Endothelial cell of umbilical vein (primary cell): ENCODE measurements around the gene QSOX2. TPM values are rescaled to one million over a fixed set of nuclear protein-coding genes. Genes with fewer than 3 reads are reported as not detected.

Source experiments
- BruUV-seq: library from RNA; stranded (reverse); fragments of 400-500 nt; replicated peaks from 2 replicates; lab custom pipeline; 2021; lab: Mats Ljungman, UMichigan
- CTCF ChIA-PET: fragments of 300-600, 350-600 bp; sonication (Branson Sonifier 250); formaldehyde crosslinking; loops from one replicate; lab custom pipeline; 2021; ENCODE audit warnings: antibody characterized with exemption, inconsistent platforms; lab: Charles Lee
- POLR2A ChIA-PET: fragments of 300-600, 350-600 bp; sonication (Branson Sonifier 250); formaldehyde crosslinking; loops from one replicate; lab custom pipeline; 2021; ENCODE audit warnings: antibody characterized with exemption, inconsistent platforms; lab: Charles Lee
- DNase-seq: peaks from one replicate; pipeline ENCODE4 v3.0.0-alpha.2; 2011; ENCODE audit warnings: low read depth, low spot score
- FAIRE-seq: peaks from 2 replicates; lab custom pipeline; 2011; peaks lifted over from hg19 to GRCh38; lab: Jason Lieb, UNC
- H2AFZ ChIP-seq: 2 replicates; pipeline ENCODE4 v1.6.0; 2012; ENCODE audit warnings: low read depth, low read length, control low read depth, inconsistent platforms
- H3K27ac ChIP-seq: 2 replicates; pipeline ENCODE4 v1.5.1; 2011; ENCODE audit warnings: low read depth, mild to moderate bottlenecking, control low read depth, low read length, moderate library complexity; ENCODE audit not compliant: insufficient read depth
- H3K27me3 ChIP-seq, 2 experiments: 2 replicates each; pipeline versions ENCODE4 v1.6.0 to v1.6.1; 2011; ENCODE audit warnings: low read length in 2 of 2, mixed read lengths in 1 of 2; ENCODE audit not compliant: control insufficient read depth in 2 of 2, insufficient read depth in 2 of 2
- H3K36me3 ChIP-seq, 2 experiments: 2 replicates in 1 of 2; 3 replicates in 1 of 2; pipeline ENCODE4 v1.5.1; 2011; ENCODE audit warnings: low read length in 2 of 2, mild to moderate bottlenecking in 1 of 2, moderate library complexity in 1 of 2; ENCODE audit not compliant: control insufficient read depth in 2 of 2, insufficient read depth in 2 of 2; ENCODE audit errors: extremely low read depth in 1 of 2
- H3K4me1 ChIP-seq: 3 replicates; pipeline ENCODE4 v1.5.1; 2011; ENCODE audit warnings: mild to moderate bottlenecking, low read length; ENCODE audit not compliant: control insufficient read depth, insufficient read depth; ENCODE audit errors: extremely low read depth
- H3K4me2 ChIP-seq: 2 replicates; pipeline ENCODE4 v1.6.1; 2011; ENCODE audit warnings: low read length, control low read depth, mixed read lengths; ENCODE audit not compliant: insufficient read depth
- H3K4me3 ChIP-seq, 3 experiments: fragments of 200-600 bp in 1 of 3; sonication (generic), shearing (Covaris generic) in 1 of 3; replicated peaks in 1 of 3; 2 replicates each; pipeline ENCODE4 v1.5.1; 2011 to 2016; ENCODE audit warnings: control low read depth in 3 of 3, low read length in 3 of 3, mild to moderate bottlenecking in 2 of 3, inconsistent platforms in 1 of 3, low read depth in 1 of 3, moderate library complexity in 1 of 3; ENCODE audit not compliant: insufficient read depth in 1 of 3
- H3K79me2 ChIP-seq: 2 replicates; pipeline ENCODE4 v1.6.0; 2012; ENCODE audit warnings: low read length, inconsistent platforms; ENCODE audit not compliant: control insufficient read depth, insufficient read depth
- H3K9ac ChIP-seq: replicated peaks from 2 replicates; pipeline ENCODE3; 2011; ENCODE audit warnings: low read length, control low read depth; ENCODE audit not compliant: insufficient read depth; ENCODE audit errors: extremely low read depth
- H3K9me1 ChIP-seq: replicated peaks from 3 replicates; pipeline ENCODE4 v1.6.0; 2011; ENCODE audit warnings: mild to moderate bottlenecking, low read length; ENCODE audit not compliant: control insufficient read depth, insufficient read depth; ENCODE audit errors: extremely low read depth
- H3K9me3 ChIP-seq: replicated peaks from 2 replicates; pipeline ENCODE4 v1.5.1; 2012; ENCODE audit warnings: low read length, inconsistent platforms; ENCODE audit not compliant: control insufficient read depth, insufficient read depth
- H4K20me1 ChIP-seq: replicated peaks from 2 replicates; pipeline ENCODE3; 2011; ENCODE audit warnings: mild to moderate bottlenecking, low read length; ENCODE audit not compliant: control insufficient read depth, insufficient read depth; ENCODE audit errors: extremely low read depth
- CTCF ChIP-seq, 2 donors: IDR thresholded peaks; 1 replicate in 1 of 2; 2 replicates in 1 of 2; pipeline ENCODE4 v1.5.1; 2011; ENCODE audit warnings: low read length in 2 of 2, mild to moderate bottlenecking in 2 of 2, moderate library complexity in 2 of 2, control low read depth in 1 of 2, inconsistent platforms in 1 of 2, low read depth in 1 of 2; ENCODE audit not compliant: insufficient read depth in 1 of 2; ENCODE audit errors: extremely low read depth in 1 of 2
- EZH2 ChIP-seq: IDR thresholded peaks from 2 replicates; pipeline ENCODE4 v1.6.1; 2012; ENCODE audit warnings: borderline replicate concordance, low read depth, mild to moderate bottlenecking, moderate library complexity, low read length, inconsistent platforms; ENCODE audit not compliant: severe bottlenecking
- FOS ChIP-seq: IDR thresholded peaks from 2 replicates; pipeline ENCODE4 v1.6.1; 2011; ENCODE audit warnings: mild to moderate bottlenecking, low read length, moderate library complexity, borderline replicate concordance; ENCODE audit not compliant: insufficient read depth
- GATA2 ChIP-seq: IDR thresholded peaks from 2 replicates; pipeline ENCODE4 v1.7.0; 2011; ENCODE audit warnings: low read depth, mild to moderate bottlenecking, moderate library complexity, mixed read lengths, low read length; ENCODE audit not compliant: insufficient read length, insufficient read depth
- JUN ChIP-seq: IDR thresholded peaks from 2 replicates; pipeline ENCODE4 v1.6.1; 2011; ENCODE audit warnings: borderline replicate concordance, low read depth; ENCODE audit not compliant: insufficient read length, insufficient read depth
- MAX ChIP-seq: IDR thresholded peaks from 2 replicates; pipeline ENCODE4 v1.6.1; 2011; ENCODE audit not compliant: insufficient read depth, insufficient read length
- MYC ChIP-seq: IDR thresholded peaks from one replicate; pipeline ENCODE4 v1.6.1; 2011; ENCODE audit warnings: mild to moderate bottlenecking, low read depth, low read length
- POLR2A ChIP-seq: IDR thresholded peaks from 2 replicates; pipeline ENCODE4 v1.6.1; 2012; ENCODE audit warnings: low read depth, mild to moderate bottlenecking, control low read depth, low read length
- POLR2AphosphoS5 ChIP-seq: IDR thresholded peaks from 2 replicates; pipeline ENCODE4 v1.6.1; 2012; ENCODE audit warnings: low read depth, mild to moderate bottlenecking, control low read depth, low read length, moderate library complexity; ENCODE audit not compliant: insufficient read depth
- dilution Hi-C: fragments of 300-500 bp; cut with MboI; formaldehyde crosslinking; loops from one replicate; pipeline ENCODE4 v1.15.0; 2019; ENCODE audit warnings: low sequenced_read_pairs; ENCODE audit not compliant: extremely low pct_ligation_motif_present
- intact Hi-C: fragments of 100-400 bp; cut with micrococcal nuclease; formaldehyde crosslinking; loops from one replicate; pipeline ENCODE4 v1.10.0; 2022
- polyA plus RNA-seq, 4 experiments: library from polyadenylated mRNA; depleted of rRNA in 3 of 4; stranded (reverse) in 3 of 4; unstranded in 1 of 4; fragments of >200 nt; gene quantifications; 2 replicates each; pipeline versions ENCODE4 v1.2.1 to v1.2.3, GENCODE V29; 2011 to 2012; ENCODE audit warnings: missing spikeins in 1 of 4
- total RNA-seq: library from RNA; stranded (reverse); gene quantifications from 2 replicates; pipeline ENCODE4 v1.2.3, GENCODE V29; 2021

QSOX2 gene
- total and polyA plus RNA-seq, 2 donors (not counting 3 experiments of a cell fraction or from before 2014, with no cell fraction given): 16.4 to 23.4 TPM

- Histone ChIP-seq H4K20me1 (no peaks in the 10 kb centered on the region), H3K27ac (no peak overlapping the region), H3K4me3 (no peak overlapping the region), H3K4me2 (no peak overlapping the region), H3K36me3 (no peaks in the 10 kb centered on the region), H3K27me3 (peaks cover 0 to 6% of the 10 kb centered on the region in 2 experiments), H3K79me2 (peaks cover 14% of the 10 kb centered on the region), H2AFZ (no peak overlapping the region), H3K9me1 (no peaks in the 10 kb centered on the region), H3K9me3 (no peaks in the 10 kb centered on the region), H3K9ac (no peak overlapping the region), H3K4me1 (peaks cover 9% of the 10 kb centered on the region)
- no peak for TF ChIP-seq POLR2A
- TF ChIP-seq JUN: no peak
- TF ChIP-seq MYC: no peak
- TF ChIP-seq CTCF (IDR thresholded peaks at IDR 0.05; ENCODE audit: extremely low read depth in 1 of 2, insufficient read depth in 1 of 2, low read depth in 1 of 2, low read length in 2 of 2): no peak
- TF ChIP-seq MAX: no peak
- TF ChIP-seq GATA2: no peak
- no peak for TF ChIP-seq FOS
- TF ChIP-seq EZH2: no peak
- TF ChIP-seq POLR2AphosphoS5: no peak
- POLR2A ChIA-PET: no interaction called here
- DNase-seq (no peak), FAIRE-seq (no peak)
- CTCF ChIA-PET: interaction anchor here (1.2 to 1.4 kb wide), 2 partner anchors 15 to 20 kb away, joined by 3 read pairs; no protein-coding TSS in a partner anchor
- dilution Hi-C loops (no loop called here), intact Hi-C loops (no loop called here)
- no TSS peak for BruUV-seq
These were observed 2.5 kb upstream of the QSOX2 start for GRCh38 chr9:136247947-136248637.
